ENCODE results near the gene PTH1R. TPM values are rescaled to one million over a fixed set of nuclear protein-coding genes. Genes with fewer than 3 reads are reported as not detected.

The PTH1R gene
- total and polyA plus RNA-seq, 8 donors: 2.6 to 22.4 (median 3.8) TPM

- TF ChIP-seq POLR2AphosphoS5 (IDR thresholded peaks at IDR 0.05) (no peak), CTCF (IDR thresholded peaks at IDR 0.05) (no peak), POLR2A (IDR thresholded peaks at IDR 0.05) (no peak), EP300 (IDR thresholded peaks at IDR 0.05) (no peak)
- no peaks in the 10 kb centered on the region for H3K9me3 ChIP-seq
- no peak overlapping the region for H3K4me3 ChIP-seq
- 62 to 70% (median 67%) methylated on average over 14 to 15 of the region's 15 CpGs for WGBS, 5 donors
- H3K27me3 ChIP-seq: peaks cover 0 to 52% (median 16%) of the 10 kb centered on the region in 3 donors
- H3K27ac ChIP-seq: no peak overlapping the region
- DNase-seq: no peak
- peaks cover 11 to 20% (median 15%) of the 10 kb centered on the region in 4 donors for H3K4me1 ChIP-seq
- intact Hi-C loops (cut with DNase I; ENCODE audit: low total_unique reads): no loop called here
- no peaks in the 10 kb centered on the region for H3K36me3 ChIP-seq
Observed at GRCh38 chr3:46897829-46898320, 20.4 kb downstream of the PTH1R start.

GRCh38 chr3:46898321-46899150 is 21.0 kb downstream of the PTH1R start:
- 13 to 24% (median 16%) methylated on average over 29 to 71 of the region's 71 CpGs for WGBS, 5 donors
- peak in 1 of 2 donors; percentile 59 for DNase-seq
- peaks cover 0 to 45% (median 15%) of the 10 kb centered on the region in 3 donors for H3K27me3 ChIP-seq
- intact Hi-C loops (cut with DNase I; ENCODE audit: low total_unique reads): no loop called here
- H3K4me1 ChIP-seq: peaks cover 10 to 17% (median 12%) of the 10 kb centered on the region in 4 donors
- peak overlapping the region in 3 of 4 donors; percentile 27 to 33 (median 33) for H3K4me3 ChIP-seq
- no peak for TF ChIP-seq POLR2A (IDR thresholded peaks at IDR 0.05)
- no peaks in the 10 kb centered on the region for H3K36me3 ChIP-seq
- H3K9me3 ChIP-seq: no peaks in the 10 kb centered on the region
- H3K27ac ChIP-seq: no peak overlapping the region

- TF ChIP-seq EP300 (IDR thresholded peaks at IDR 0.05) (no peak), CTCF (IDR thresholded peaks at IDR 0.05) (no peak), POLR2A (IDR thresholded peaks at IDR 0.05) (no peak), POLR2AphosphoS5 (IDR thresholded peaks at IDR 0.05) (no peak)
- WGBS, 5 donors: 71 to 80% (median 79%) methylated on average over 16 to 22 of the region's 22 CpGs
- no peak for DNase-seq
- peaks cover 10 to 17% (median 12%) of the 10 kb centered on the region in 4 donors for H3K4me1 ChIP-seq
- H3K27ac ChIP-seq: no peak overlapping the region
- H3K9me3 ChIP-seq: no peaks in the 10 kb centered on the region
- intact Hi-C loops (cut with DNase I; ENCODE audit: low total_unique reads): loop anchor here (5.0 kb wide), 1 partner anchor 192 kb away; no protein-coding TSS in a partner anchor
- peaks cover 0 to 37% (median 15%) of the 10 kb centered on the region in 3 donors for H3K27me3 ChIP-seq
- H3K36me3 ChIP-seq: no peaks in the 10 kb centered on the region
- H3K4me3 ChIP-seq: peak overlapping the region in 1 of 4 donors; percentile 33
Observed at GRCh38 chr3:46899151-46900006, 21.9 kb downstream of the PTH1R start.

GRCh38 chr3:46900007-46900292 is 22.4 kb downstream of the PTH1R start:
- Histone ChIP-seq H3K27ac (no peak overlapping the region), H3K36me3 (no peaks in the 10 kb centered on the region), H3K4me3 (no peak overlapping the region), H3K4me1 (peaks cover 10 to 17% (median 12%) of the 10 kb centered on the region in 4 donors), H3K27me3 (peaks cover 0 to 36% (median 15%) of the 10 kb centered on the region in 3 donors), H3K9me3 (no peaks in the 10 kb centered on the region)
- no peak for TF ChIP-seq EP300 (IDR thresholded peaks at IDR 0.05)
- no peak for TF ChIP-seq CTCF (IDR thresholded peaks at IDR 0.05)
- TF ChIP-seq POLR2A (IDR thresholded peaks at IDR 0.05): no peak
- no peak for TF ChIP-seq POLR2AphosphoS5 (IDR thresholded peaks at IDR 0.05)
- WGBS, 5 donors: 67 to 89% (median 83%) methylated on average over 2 to 5 of the region's 5 CpGs
- no peak for DNase-seq
- intact Hi-C loops (cut with DNase I; ENCODE audit: low total_unique reads): loop anchor here (5.0 kb wide), 1 partner anchor 193 kb away; no protein-coding TSS in a partner anchor

All from stomach (tissue), 9 donors.